ENCODE data around the gene PAK5. TPM values are rescaled to one million over a fixed set of nuclear protein-coding genes. Genes with fewer than 3 reads are reported as not detected.

PAK5 gene
- total and polyA plus RNA-seq, 11 donors = not detected

GRCh38 chr20:9520086-9520485 is 318.8 kb downstream of the PAK5 start:
- intact Hi-C loops (cut with DNase I) = no loop called here
- H3K27me3 ChIP-seq = peaks cover 4 to 67% (median 36%) of the 10 kb centered on the region in 9 donors

DNA sequence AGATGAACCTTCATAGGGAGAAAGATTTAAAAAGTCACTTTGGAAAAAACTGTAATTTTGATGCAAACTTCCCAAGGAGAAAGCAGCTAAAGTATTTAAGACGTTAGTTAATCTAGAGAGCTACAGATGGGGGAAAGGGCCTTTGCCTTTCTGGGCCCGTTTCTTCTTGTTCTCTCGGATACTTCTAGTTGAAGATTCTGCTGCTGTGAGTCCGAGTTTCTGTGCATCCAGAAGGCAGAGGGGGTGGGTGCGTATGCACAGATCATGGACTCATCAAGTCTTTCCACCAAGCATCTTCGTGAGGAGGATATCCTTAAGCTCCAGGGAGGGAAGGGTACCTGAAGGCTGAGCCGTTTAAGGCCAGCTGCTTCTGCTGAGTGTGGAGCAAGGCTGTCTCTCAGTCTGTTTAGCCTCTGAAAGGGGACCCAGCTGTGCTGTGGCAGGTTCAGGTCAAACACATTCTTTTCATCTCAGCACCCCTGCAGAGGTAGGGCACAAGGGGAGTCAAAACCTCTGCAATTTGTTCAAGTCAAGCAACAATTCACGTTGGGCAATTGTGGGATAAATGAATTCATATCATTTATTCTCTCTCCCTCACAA is 320.2 kb downstream of the PAK5 start:
- peaks cover 4 to 81% (median 42%) of the 10 kb centered on the region in 9 donors for H3K27me3 ChIP-seq
- no peaks in the 10 kb centered on the region for H3K9me3 ChIP-seq
- TF ChIP-seq POLR2A (IDR thresholded peaks at IDR 0.05) (no peak), CTCF (IDR thresholded peaks at IDR 0.05) (no peak)
- no peak overlapping the region for H3K4me3 ChIP-seq
- H3K27ac ChIP-seq = no peak overlapping the region
- H3K4me1 ChIP-seq = peaks cover 0 to 30% (median 19%) of the 10 kb centered on the region in 12 donors
- ATAC-seq (no peak), DNase-seq (no peak)
- WGBS, 4 donors = 23 to 41% (median 30%) methylated on average over 8 of the region's 8 CpGs
- intact Hi-C loops (cut with DNase I) = loop anchor here in 1 of 10 donors (1.0 kb wide), 1 partner anchor 19 kb away; no protein-coding TSS in a partner anchor
- H3K36me3 ChIP-seq = no peaks in the 10 kb centered on the region

More at GRCh38 chr20:9520086-9520485, 318.8 kb downstream of the PAK5 start:
- Histone ChIP-seq H3K27ac (no peak overlapping the region), H3K36me3 (no peaks in the 10 kb centered on the region), H3K4me3 (no peak overlapping the region), H3K4me1 (peaks cover 0 to 20% (median 13%) of the 10 kb centered on the region in 12 donors), H3K9me3 (no peaks in the 10 kb centered on the region)
- WGBS, 4 donors = 70 to 82% (median 74%) methylated on average over 4 of the region's 4 CpGs
- DNase-seq = no peak
- no peak for TF ChIP-seq CTCF (IDR thresholded peaks at IDR 0.05)
- TF ChIP-seq POLR2A (IDR thresholded peaks at IDR 0.05) = no peak
- ATAC-seq = no peak

- peaks cover 4 to 91% (median 47%) of the 10 kb centered on the region in 9 donors for H3K27me3 ChIP-seq
These were observed 321.3 kb downstream of the PAK5 start for GRCh38 chr20:9517297-9518162.

More at GRCh38 chr20:9517297-9518162, 321.3 kb downstream of the PAK5 start:
- DNase-seq = no peak
- WGBS, 4 donors = 41 to 64% (median 51%) methylated on average over 8 of the region's 8 CpGs
- H3K36me3 ChIP-seq = no peaks in the 10 kb centered on the region
- peaks cover 0 to 30% (median 19%) of the 10 kb centered on the region in 12 donors for H3K4me1 ChIP-seq
- TF ChIP-seq CTCF (IDR thresholded peaks at IDR 0.05) (no peak), POLR2A (IDR thresholded peaks at IDR 0.05) (no peak)
- H3K9me3 ChIP-seq = no peaks in the 10 kb centered on the region
- ATAC-seq = no peak
- no peak overlapping the region for H3K4me3 ChIP-seq
- intact Hi-C loops (cut with DNase I) = loop anchor here in 1 of 10 donors (1.0 kb wide), 1 partner anchor 18 kb away; no protein-coding TSS in a partner anchor
- H3K27ac ChIP-seq = no peak overlapping the region
